HCT116 (cell line): ENCODE data around the gene SLC5A6. TPM values are rescaled to one million over a fixed set of nuclear protein-coding genes. Genes with fewer than 3 reads are reported as not detected.

Experiments
- ATAC-seq: fragments of 200-7000 bp; cut with Tn5 transposase; 2 replicates; pipeline ENCODE4 v1.9.1; 2020; ENCODE audit warnings: mild to moderate bottlenecking, moderate library complexity
- BruUV-seq: library from RNA; stranded (reverse); fragments of 400-500 nt; replicated peaks from 2 replicates; lab custom pipeline; 2021; lab: Mats Ljungman, UMichigan
- CTCF ChIA-PET: fragments of 300-600 bp; sonication (Branson Sonifier 250); formaldehyde crosslinking; loops from one replicate; lab custom pipeline; 2021; ENCODE audit warnings: antibody characterized with exemption; lab: Charles Lee
- POLR2A ChIA-PET: fragments of 300-600, 350-600 bp; sonication (Branson Sonifier 250); formaldehyde crosslinking; loops from one replicate; lab custom pipeline; 2021; ENCODE audit warnings: antibody characterized with exemption; lab: Charles Lee
- RAD21 ChIA-PET, 2 experiments: fragments of 300-600 bp; sonication (Branson Sonifier 250); formaldehyde crosslinking; loops; one replicate each; lab custom pipeline; 2023; ENCODE audit warnings: low total read pairs in 2 of 2; ENCODE audit not compliant: uncharacterized antibody in 2 of 2, unreplicated experiment in 2 of 2, low non-redundant PET in 1 of 2; lab: Charles Lee
- DNase-seq: peaks from one replicate; pipeline ENCODE4 v3.0.0-alpha.2; 2010; ENCODE audit warnings: low read depth, low spot score
- H2AFZ ChIP-seq: fragments of 200-600 bp; shearing (Covaris generic), sonication (generic); 2 replicates; pipeline ENCODE4 v1.6.1; 2017; ENCODE audit warnings: low read depth, mixed run types, mixed read lengths, antibody characterized with exemption, low read length; ENCODE audit not compliant: poor library complexity, severe bottlenecking
- H3K27ac ChIP-seq: 2 replicates; pipeline ENCODE4 v1.5.1; 2012; ENCODE audit warnings: low read depth, low read length
- H3K27me3 ChIP-seq: fragments of 200-600 bp; sonication (generic); 2 replicates; pipeline ENCODE4 v1.6.1; 2016; ENCODE audit warnings: mixed run types, low read length, mixed read lengths; ENCODE audit not compliant: insufficient read depth
- H3K36me3 ChIP-seq, 2 experiments: fragments of 200-500 bp in 1 of 2; fragments of 200-600 bp in 1 of 2; sonication (Bioruptor generic) in 1 of 2; sonication (generic) in 1 of 2; 2 replicates each; pipeline versions ENCODE4 v1.5.1 to v1.6.1; 2014 to 2016; ENCODE audit warnings: low read length in 2 of 2, inconsistent platforms in 1 of 2, mixed read lengths in 1 of 2, mixed run types in 1 of 2; ENCODE audit not compliant: insufficient read depth in 2 of 2, control insufficient read depth in 1 of 2
- H3K4me1 ChIP-seq, 2 experiments: fragments of 200-600 bp in 1 of 2; sonication (generic) in 1 of 2; 2 replicates each; pipeline versions ENCODE4 v1.5.1 to v1.6.1; 2012 to 2017; ENCODE audit warnings: low read length in 2 of 2, inconsistent platforms in 1 of 2, mild to moderate bottlenecking in 1 of 2, mixed read lengths in 1 of 2, mixed run types in 1 of 2, moderate library complexity in 1 of 2; ENCODE audit not compliant: insufficient read depth in 2 of 2, control insufficient read depth in 1 of 2
- H3K4me2 ChIP-seq: fragments of 200-600 bp; sonication (generic); 2 replicates; pipeline ENCODE4 v1.6.1; 2017; ENCODE audit warnings: mixed run types, low read length, mixed read lengths
- H3K4me3 ChIP-seq, 2 experiments: fragments of 200-600 bp in 1 of 2; sonication (generic) in 1 of 2; replicated peaks in 1 of 2; 2 replicates each; pipeline ENCODE4 v1.5.1; 2011 to 2016; ENCODE audit warnings: low read length in 2 of 2, control low read depth in 1 of 2, low read depth in 1 of 2, mild to moderate bottlenecking in 1 of 2, mixed read lengths in 1 of 2, mixed run types in 1 of 2
- H3K79me2 ChIP-seq: fragments of 200-600 bp; sonication (generic); 2 replicates; pipeline ENCODE4 v1.6.1; 2017; ENCODE audit warnings: mild to moderate bottlenecking, mixed run types, low read length, moderate library complexity, mixed read lengths; ENCODE audit not compliant: insufficient read depth
- H3K9ac ChIP-seq: fragments of 200-600 bp; sonication (generic); 2 replicates; pipeline ENCODE4 v1.6.1; 2016; ENCODE audit warnings: low read length, mixed read lengths
- H3K9me2 ChIP-seq: fragments of 200-600 bp; sonication (generic), shearing (Covaris generic); 2 replicates; pipeline ENCODE4 v1.6.1; 2017; ENCODE audit warnings: mixed run types, mild to moderate bottlenecking, moderate library complexity; ENCODE audit not compliant: insufficient read depth
- H3K9me3 ChIP-seq, 2 experiments: fragments of 200-500 bp in 1 of 2; fragments of 200-600 bp in 1 of 2; sonication (Bioruptor generic) in 1 of 2; sonication (generic) in 1 of 2; 2 replicates each; pipeline ENCODE4 v1.6.1; 2014 to 2017; ENCODE audit warnings: low read length in 2 of 2, mixed read lengths in 2 of 2, inconsistent platforms in 1 of 2, low read depth in 1 of 2, mild to moderate bottlenecking in 1 of 2, mixed run types in 1 of 2, moderate library complexity in 1 of 2; ENCODE audit not compliant: control insufficient read depth in 1 of 2, insufficient read depth in 1 of 2
- H4K20me1 ChIP-seq: fragments of 200-600 bp; sonication (generic), shearing (Covaris generic); 2 replicates; pipeline ENCODE4 v1.6.1; 2017; ENCODE audit warnings: mixed run types, mild to moderate bottlenecking, moderate library complexity; ENCODE audit not compliant: insufficient read depth
- CBX3 ChIP-seq: IDR thresholded peaks from 2 replicates; pipeline ENCODE4 v1.6.1; 2012; ENCODE audit warnings: low read depth
- ELF1 ChIP-seq: IDR thresholded peaks from 2 replicates; pipeline ENCODE4 v1.6.1; 2012; ENCODE audit warnings: low read depth, borderline replicate concordance
- EZH2 ChIP-seq: fragments of 200-600 bp; sonication (generic); IDR thresholded peaks from 2 replicates; pipeline ENCODE4 v1.6.1; 2017; ENCODE audit warnings: antibody characterized with exemption, mixed run types
- EZH2phosphoT487 ChIP-seq: fragments of 200-600 bp; IDR thresholded peaks from 2 replicates; pipeline ENCODE4 v1.6.1; 2018; ENCODE audit warnings: antibody characterized with exemption, borderline replicate concordance
- JUND ChIP-seq: IDR thresholded peaks from 2 replicates; pipeline ENCODE4 v1.6.1; 2012
- POLR2A ChIP-seq: IDR thresholded peaks from 2 replicates; pipeline ENCODE4 v1.7.0; 2011; ENCODE audit warnings: borderline replicate concordance; ENCODE audit not compliant: insufficient read depth, insufficient read length; ENCODE audit errors: extremely low read depth
- RAD21 ChIP-seq: IDR thresholded peaks from 2 replicates; pipeline ENCODE4 v1.6.1; 2012; ENCODE audit warnings: low read depth, mild to moderate bottlenecking
- REST ChIP-seq: IDR thresholded peaks from 2 replicates; pipeline ENCODE4 v1.6.1; 2012; ENCODE audit warnings: low read depth
- SIN3A ChIP-seq: IDR thresholded peaks from 2 replicates; pipeline ENCODE4 v1.6.1; 2012; ENCODE audit warnings: low read depth
- SP1 ChIP-seq: IDR thresholded peaks from 2 replicates; pipeline ENCODE4 v1.6.1; 2012; ENCODE audit warnings: low read depth
- SRF ChIP-seq: IDR thresholded peaks from 2 replicates; pipeline ENCODE4 v1.6.1; 2012; ENCODE audit warnings: low read depth
- TCF7L2 ChIP-seq: IDR thresholded peaks from 2 replicates; pipeline ENCODE4 v1.7.0; 2011; ENCODE audit warnings: borderline replicate concordance, inconsistent platforms; ENCODE audit not compliant: insufficient read depth, insufficient read length; ENCODE audit errors: extremely low read depth
- ZBTB33 ChIP-seq: IDR thresholded peaks from 2 replicates; pipeline ENCODE4 v1.6.1; 2011; ENCODE audit warnings: mild to moderate bottlenecking, low read length, moderate library complexity; ENCODE audit not compliant: insufficient replicate concordance; ENCODE audit errors: extremely low read depth
- ZNF274 ChIP-seq: fragments of 200-500 bp; sonication (Bioruptor generic); IDR thresholded peaks from 2 replicates; pipeline ENCODE4 v1.6.1; 2014; ENCODE audit warnings: mild to moderate bottlenecking, low read depth, low read length, inconsistent platforms
- intact Hi-C: fragments of 100-400 bp; cut with micrococcal nuclease; formaldehyde crosslinking; loops from 2 replicates; pipeline ENCODE4 v1.10.0; 2022
- total RNA-seq: library from RNA; stranded (reverse); gene quantifications from one replicate; pipeline ENCODE4 v1.2.1, GENCODE V29; 2021; ENCODE audit not compliant: unreplicated experiment

SLC5A6 gene
- total RNA-seq, 1 experiment from 2014 or later = 55.4 TPM

GRCh38 chr2:27258051-27258450 is 46.0 kb upstream of the SLC5A6 start:
- POLR2A ChIA-PET = no interaction called here

More at GRCh38 chr2:27258051-27258450, 46.0 kb upstream of the SLC5A6 start:
- Histone ChIP-seq H2AFZ (no peak overlapping the region), H3K9me3 (no peaks in the 10 kb centered on the region), H3K4me1 (peaks cover 6 to 10% of the 10 kb centered on the region in 2 experiments; a peak in 2 of 4 replicates), H4K20me1 (no peaks in the 10 kb centered on the region), H3K27ac (no peak overlapping the region), H3K4me3 (no peak overlapping the region), H3K79me2 (peaks cover 13% of the 10 kb centered on the region; the same call in 1 of the 2 replicates), H3K36me3 (peaks cover 0 to 2% of the 10 kb centered on the region in 2 experiments; a peak in 2 of 4 replicates), H3K27me3 (peaks cover 5% of the 10 kb centered on the region; the same call in 1 of the 2 replicates), H3K4me2 (no peak overlapping the region), H3K9me2 (no peaks in the 10 kb centered on the region), H3K9ac (no peak overlapping the region)
- ATAC-seq (no peak), DNase-seq (no peak)
- ChIA-PET CTCF (no interaction called here), RAD21 (no interaction called here)
- BruUV-seq = no TSS peak
- intact Hi-C loops = no loop called here
- TF ChIP-seq POLR2A = no peak
- no peak for TF ChIP-seq EZH2
- TF ChIP-seq ZNF274 = no peak
- TF ChIP-seq TCF7L2 = no peak
- TF ChIP-seq RAD21 = no peak
- no peak for TF ChIP-seq SP1
- TF ChIP-seq REST = no peak
- no peak for TF ChIP-seq SRF
- TF ChIP-seq EZH2phosphoT487 = no peak
- TF ChIP-seq SIN3A = no peak
- no peak for TF ChIP-seq ZBTB33
- TF ChIP-seq CBX3 = no peak
- no peak for TF ChIP-seq JUND
- TF ChIP-seq ELF1 = no peak
